Measurements from ENCODE around the gene HMCN2.

DNA sequence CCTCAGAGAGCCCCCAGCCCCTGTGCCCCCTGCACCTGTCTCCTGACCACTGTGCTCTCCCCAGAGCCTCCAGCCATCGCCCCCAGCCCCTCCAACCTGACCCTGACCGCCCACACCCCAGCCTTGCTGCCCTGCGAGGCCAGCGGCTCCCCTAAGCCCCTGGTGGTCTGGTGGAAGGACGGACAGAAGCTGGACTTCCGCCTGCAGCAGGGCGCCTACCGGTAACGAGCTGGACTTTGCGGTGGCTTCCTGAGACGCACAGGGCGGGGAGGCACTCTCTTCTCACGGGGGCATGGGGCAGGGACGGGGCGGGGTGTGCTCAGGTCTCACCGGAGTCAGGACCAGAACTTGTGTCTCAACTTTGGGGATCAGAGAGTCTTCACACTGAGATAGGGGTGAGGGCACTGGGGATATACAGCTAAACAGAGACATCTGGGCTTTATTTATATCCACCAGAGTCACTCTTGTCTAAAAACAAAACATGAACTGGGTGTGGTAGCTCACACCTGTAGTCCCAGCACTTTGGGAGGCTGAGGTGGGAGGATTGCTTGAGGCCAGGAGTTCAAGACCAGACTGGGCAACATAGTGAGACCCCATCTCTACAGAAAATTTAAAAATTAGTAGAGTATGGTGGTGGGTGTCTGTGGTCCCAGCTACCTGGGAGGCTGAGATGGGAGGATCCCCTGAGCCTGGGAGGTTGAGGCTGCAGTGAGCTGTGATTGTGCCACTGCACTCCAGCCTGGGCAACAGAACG lies 133.1 kb downstream of the HMCN2 start:
- TF ChIP-seq, protein P1, sequence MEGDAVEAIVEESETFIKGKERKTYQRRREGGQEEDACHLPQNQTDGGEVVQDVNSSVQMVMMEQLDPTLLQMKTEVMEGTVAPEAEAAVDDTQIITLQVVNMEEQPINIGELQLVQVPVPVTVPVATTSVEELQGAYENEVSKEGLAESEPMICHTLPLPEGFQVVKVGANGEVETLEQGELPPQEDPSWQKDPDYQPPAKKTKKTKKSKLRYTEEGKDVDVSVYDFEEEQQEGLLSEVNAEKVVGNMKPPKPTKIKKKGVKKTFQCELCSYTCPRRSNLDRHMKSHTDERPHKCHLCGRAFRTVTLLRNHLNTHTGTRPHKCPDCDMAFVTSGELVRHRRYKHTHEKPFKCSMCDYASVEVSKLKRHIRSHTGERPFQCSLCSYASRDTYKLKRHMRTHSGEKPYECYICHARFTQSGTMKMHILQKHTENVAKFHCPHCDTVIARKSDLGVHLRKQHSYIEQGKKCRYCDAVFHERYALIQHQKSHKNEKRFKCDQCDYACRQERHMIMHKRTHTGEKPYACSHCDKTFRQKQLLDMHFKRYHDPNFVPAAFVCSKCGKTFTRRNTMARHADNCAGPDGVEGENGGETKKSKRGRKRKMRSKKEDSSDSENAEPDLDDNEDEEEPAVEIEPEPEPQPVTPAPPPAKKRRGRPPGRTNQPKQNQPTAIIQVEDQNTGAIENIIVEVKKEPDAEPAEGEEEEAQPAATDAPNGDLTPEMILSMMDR (IDR thresholded peaks at IDR 0.05): no peak
- TF ChIP-seq POLR2AphosphoS5 (IDR thresholded peaks at IDR 0.05) (no peak), POLR2A (IDR thresholded peaks at IDR 0.05; ENCODE audit: low read depth) (no peak), EP300 (IDR thresholded peaks at IDR 0.05) (no peak)

All from esophagus muscularis mucosa (tissue), 4 donors.